Measurements from ENCODE around the gene ADARB2.

ADARB2 gene

DNA sequence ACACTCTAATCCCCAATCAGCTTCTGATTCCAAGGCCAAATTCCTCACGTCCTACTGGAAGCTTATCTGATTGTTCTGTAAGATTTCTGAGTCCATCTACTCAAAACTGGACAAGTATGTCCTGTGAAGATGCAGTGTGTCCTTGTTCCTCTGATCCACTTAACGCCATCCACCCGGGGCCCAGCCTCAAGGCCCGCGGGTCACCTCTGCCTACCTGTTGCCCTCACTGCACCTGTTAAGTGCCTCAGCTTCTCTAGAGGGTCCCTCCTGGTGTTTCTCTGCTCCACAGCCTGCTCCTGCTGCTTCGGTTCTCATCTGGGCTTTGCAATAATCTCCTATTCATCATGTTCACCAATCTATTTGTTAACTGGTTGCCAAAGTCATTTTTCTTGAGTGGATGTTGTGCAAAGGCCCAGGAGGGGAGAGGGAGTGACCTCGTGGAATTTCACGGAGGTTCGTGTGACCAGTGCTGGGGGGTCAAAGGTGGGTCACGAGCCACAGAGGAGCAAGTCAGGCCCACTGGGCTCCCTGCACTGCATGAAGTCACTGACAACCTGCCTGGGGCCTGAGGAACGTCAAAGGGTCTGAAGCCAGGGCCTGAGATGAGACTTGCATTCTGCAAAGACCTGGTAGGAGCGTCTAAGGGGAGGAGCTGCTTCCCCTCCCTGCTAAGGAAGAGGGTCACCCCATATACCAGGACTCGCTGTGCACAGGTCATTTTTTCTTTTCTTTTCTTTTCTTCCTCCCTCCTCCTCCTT, 343.0 kb downstream of the ADARB2 start:
- no peak for DNase-seq (ENCODE audit: low spot score)

DNA sequence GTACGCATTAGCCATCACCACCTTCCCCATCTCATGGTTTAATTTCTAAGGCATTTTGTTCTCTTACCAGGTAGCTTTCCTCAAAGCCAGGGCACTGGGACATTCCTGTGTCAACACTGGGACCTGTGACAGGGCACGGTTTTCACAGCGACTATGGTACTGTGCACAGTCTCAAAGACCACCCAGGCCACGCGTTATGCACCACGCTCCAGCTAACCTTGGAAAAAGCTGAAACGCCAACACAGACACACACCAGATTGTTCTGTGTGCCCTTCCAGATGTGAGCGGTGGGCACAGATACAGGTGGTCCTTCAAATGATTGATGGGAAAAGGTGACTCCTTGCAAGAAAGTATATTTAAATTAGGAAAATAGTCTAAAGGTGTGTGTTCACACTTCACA, 343.8 kb downstream of the ADARB2 start:
- no peak for DNase-seq (ENCODE audit: low spot score)

DNA sequence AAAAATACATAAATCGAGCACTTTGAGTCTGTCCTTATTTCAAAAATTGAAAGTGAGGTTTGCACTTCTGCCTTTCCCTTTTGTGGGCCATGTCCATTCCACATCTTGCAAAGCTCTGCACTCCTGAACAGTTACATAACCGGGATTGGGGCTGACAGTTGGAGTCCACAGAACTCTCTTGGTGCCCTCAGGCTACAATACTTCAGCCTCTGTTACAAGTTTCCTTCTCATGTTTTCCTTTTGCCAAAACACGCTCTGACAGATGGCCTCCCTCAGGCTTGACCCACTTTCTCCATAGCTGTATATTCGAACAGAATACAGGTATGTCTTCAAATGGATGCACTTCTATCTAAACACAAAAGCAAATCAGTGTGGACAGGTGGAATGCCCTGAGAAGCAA, 345.2 kb downstream of the ADARB2 start:
- DNase-seq (ENCODE audit: low spot score) = no peak

DNA sequence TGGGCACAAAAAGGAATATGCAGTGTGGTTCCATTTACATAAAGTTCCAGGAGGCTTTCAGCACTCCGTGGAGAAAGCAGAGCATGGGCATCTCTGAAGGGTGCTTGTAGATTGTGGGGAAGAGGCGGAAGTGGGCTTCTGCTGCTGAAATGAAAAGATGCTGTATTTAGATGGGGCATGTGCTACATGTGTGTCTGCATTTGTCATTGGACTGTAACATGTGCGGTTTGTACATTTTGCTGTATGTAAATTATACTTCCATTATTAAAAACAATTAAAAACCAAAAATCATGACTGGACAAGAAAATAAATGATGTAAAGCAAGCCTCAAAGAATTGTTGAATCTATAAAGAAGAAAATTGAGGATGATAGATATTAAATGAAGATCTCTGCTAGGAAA, 347.1 kb downstream of the ADARB2 start:
- no peak for DNase-seq (ENCODE audit: low spot score)

DNA sequence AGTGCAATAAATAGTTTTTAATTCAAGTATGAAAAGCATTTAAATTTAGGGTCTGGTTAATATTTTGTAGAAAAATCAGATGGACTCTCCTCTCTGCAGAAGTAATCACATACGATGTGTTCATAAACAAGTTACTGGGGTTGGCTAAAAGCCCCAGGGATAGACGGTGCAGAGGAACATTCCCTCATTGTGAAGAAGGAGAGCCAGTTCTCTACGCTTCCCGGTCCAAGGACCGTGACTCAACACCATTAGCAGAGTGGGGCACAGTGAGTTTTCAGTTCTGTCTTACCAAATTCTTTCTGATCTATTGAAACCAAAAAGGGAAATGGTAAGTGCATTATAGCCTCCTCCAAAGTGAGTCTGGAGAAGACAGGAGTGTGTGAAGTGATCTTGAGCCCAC, 353.3 kb downstream of the ADARB2 start:
- DNase-seq (ENCODE audit: low spot score) = no peak

DNA sequence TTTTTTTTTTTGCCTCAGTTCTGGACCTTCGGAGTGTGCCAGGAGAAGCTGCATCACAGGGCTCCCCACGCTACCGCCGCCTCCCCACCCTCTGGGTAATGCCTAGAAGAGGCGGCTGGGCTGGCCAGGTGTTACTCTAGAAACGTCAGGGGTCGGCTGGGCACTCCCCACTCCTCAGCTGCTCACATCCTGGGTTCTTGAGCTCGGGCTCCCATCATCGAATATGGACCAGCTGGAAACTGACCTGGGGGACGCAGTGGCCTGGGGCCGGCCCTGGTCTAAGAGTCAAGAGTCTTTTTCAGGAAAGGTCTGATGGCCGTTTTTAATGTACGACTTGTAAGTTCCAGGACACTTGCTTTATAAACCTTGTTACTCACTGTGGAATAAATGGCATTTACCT, 354.6 kb downstream of the ADARB2 start:
- DNase-seq (ENCODE audit: low spot score) = no peak

DNA sequence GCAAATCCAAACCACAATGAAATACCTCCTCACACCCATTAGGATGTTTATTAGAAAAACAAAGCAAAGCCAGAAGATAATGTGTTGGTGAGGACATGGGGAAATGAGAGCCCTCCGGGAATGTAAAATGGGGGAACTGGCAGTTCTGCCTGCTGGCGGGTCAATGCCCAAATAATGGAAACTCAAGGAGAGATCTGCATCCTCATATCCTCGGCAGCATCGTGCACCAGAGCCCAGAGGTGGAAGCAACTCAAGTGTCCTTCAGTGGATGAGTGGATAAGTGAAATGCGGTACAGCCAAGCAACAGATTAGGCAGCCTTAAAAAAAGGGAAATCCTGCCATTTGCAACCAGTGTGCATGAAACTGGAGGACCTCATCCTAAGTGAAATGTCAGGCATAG, 356.0 kb downstream of the ADARB2 start:
- DNase-seq (ENCODE audit: low spot score) = no peak

DNA sequence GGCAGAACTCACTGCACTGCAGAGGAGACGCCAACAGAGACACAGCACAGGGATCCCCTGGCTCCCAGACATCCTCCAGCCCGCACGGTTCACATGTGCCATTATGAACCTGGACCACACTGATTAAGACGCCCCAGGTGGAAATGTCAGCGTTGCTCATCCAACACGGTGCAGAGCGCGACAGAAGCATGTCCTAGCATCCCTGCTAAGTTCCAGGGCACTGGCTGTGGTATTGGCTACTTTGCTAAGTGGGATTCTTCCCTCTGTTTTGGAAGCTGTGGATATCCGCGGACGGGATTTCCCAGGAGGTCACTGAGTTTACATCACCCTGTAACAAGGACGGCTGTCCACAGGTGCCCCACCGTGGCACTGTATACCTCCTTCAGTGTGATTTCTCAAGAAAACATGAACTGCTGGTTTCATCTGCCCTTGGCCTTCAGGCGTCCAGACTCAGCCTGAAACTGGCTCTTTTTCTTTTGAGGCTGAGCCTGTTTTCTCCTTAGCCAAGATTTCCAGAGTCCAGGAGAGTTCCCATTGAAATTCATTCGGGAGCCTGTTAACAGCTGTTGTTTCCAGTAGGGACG, 357.1 kb downstream of the ADARB2 start:
- no peak for DNase-seq (ENCODE audit: low spot score)

DNA sequence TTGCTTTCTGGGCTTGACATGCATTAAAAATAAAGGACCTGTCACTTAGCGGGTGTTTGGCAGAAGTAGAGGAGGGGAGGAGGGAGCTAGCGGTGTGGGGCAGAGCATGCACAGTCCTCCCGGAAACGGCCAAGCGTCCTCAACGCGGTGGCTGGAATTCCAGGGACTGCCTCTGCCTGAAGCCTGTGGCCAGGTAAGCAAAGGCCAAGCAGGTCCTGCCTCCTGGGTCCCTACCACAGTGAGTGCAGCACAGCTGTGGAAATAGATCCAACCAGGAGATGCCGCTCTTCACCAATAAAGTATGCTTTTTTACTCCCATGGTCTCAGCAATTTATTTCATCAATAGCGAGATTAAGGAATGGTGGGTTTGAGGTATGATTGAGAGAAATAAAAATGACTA, 357.7 kb downstream of the ADARB2 start:
- DNase-seq (ENCODE audit: low spot score) = no peak

DNA sequence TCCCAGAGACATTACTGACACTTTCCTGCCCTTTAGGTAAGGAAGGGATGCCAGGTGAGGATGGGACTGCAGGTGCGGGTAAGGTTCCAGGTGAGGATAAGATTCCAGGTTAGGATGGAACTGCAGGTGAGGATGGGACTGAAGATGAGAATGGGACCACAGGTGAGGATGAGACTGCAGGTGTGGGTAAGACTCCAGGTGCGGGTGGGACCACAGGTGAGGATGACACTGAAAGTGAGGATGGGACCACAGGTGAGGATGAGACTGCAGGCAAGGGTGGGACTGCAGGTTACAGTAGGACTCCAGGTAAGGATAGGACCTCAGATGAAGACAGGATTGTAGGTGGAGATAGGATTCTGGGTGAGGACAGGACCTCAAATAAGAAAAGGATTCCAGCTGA, 358.9 kb downstream of the ADARB2 start:
- no peak for DNase-seq (ENCODE audit: low spot score)

DNA sequence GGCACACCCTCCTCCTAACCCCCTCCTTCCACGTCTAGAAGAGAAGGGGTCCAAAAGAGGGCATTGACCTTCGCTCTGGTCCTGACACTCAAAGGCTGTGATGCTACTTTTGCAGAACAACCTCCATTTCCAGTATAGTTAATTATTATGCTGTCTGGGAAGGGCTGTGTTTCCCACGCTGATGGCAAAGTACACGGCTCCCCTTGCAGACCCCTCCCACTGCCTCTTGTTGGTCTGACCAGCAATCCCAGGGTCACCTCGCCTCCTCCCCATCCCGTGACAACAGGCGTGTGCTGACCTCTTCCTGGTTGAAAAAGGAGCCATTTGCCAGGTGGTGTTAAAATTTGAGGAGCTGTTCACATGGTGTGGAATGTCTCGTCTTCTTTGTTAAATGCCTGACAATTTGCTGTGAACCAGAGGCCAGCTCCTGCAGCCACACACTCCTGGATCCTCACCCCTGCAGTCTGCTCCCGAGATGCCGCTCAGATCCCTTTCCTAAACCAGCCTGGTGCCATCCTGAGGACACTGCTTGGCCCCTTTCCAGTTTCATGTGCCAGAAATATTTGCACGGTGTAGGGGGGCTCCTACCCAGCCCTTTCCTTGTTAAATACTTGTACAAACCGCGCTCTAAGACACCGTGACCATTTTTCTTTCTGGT, 359.5 kb downstream of the ADARB2 start:
- DNase-seq (ENCODE audit: low spot score) = no peak

DNA sequence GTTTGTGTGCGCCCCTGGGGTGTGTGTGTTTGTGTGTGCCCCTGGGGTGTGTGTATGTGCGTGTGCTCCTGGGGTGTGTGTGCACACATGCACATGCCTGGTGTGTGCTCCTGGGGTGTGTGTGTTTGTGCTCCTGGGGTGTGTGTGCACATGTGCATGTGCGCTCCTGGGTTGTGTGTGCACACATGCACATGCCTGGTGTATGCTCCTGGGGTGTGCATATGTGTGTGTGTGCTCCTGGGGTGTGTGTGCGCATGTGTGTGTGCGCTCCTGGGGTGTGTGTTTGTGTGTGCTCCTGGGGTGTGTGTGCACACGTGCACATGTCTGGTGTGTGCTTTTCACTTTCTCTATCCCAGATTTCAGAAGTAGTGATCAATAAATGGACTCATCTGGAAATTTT, 360.1 kb downstream of the ADARB2 start:
- no peak for DNase-seq (ENCODE audit: low spot score)

DNA sequence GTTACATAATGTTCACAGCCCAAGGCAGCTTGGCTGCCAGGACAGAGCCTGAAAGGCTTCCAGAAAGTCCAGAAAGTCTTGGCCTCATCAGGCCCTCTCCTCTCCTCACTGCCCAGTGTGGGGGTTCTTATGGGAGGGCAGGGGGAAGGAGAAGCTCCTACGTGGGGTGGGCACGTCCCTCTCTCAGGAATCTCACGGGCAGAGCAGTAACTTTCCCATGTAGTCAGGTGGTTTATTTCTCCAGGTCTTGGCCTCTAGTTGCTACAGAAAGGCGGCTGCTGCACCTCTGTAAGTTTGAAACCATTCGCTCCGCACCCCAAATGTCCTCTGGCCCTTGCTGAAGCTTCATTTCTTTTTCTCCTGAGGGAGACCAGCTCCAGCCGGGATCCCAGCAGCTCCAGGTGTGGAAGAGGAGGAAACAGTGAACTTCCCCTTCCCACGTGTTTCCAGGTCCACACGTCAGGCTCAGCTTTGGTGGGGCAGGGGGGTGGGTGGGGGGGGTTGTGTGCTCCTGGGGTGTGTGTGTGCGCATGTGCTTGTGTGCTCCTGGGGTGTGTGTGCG, 360.9 kb downstream of the ADARB2 start:
- no peak for DNase-seq (ENCODE audit: low spot score)

DNA sequence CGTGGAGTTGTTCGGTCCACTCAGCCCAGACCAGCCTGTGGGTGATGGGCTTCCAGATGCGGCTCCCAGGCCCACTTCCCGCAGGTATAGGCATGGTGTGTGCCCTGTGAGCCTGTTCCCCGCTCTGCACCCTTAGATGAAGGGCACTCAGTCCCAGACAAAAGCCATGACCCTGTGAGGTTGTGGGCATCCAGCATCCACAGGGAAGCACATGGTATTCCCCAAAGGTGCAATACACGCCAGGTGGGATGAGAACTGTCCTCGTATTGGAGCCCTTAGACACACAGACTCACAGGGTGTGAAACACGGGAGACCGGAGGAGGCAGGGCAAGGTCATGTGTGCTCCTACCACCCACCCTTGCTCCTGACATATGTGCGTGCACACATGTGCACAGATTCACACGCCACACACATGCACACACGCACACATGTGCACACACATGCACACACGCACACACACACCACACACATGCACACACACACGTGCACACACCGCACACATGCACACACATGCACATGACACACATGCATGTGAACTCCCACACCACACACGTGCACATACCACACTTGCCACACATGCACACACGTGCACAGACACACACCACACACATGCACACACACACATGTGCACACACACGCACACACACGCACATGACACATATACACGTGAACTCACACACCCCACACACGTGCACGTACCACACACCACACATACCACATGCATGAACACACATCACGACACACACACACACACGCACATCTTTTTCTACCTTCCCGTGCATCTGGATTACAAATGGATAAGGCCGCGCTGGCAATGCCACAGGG, 361.8 kb downstream of the ADARB2 start:
- DNase-seq (ENCODE audit: low spot score) = no peak

DNA sequence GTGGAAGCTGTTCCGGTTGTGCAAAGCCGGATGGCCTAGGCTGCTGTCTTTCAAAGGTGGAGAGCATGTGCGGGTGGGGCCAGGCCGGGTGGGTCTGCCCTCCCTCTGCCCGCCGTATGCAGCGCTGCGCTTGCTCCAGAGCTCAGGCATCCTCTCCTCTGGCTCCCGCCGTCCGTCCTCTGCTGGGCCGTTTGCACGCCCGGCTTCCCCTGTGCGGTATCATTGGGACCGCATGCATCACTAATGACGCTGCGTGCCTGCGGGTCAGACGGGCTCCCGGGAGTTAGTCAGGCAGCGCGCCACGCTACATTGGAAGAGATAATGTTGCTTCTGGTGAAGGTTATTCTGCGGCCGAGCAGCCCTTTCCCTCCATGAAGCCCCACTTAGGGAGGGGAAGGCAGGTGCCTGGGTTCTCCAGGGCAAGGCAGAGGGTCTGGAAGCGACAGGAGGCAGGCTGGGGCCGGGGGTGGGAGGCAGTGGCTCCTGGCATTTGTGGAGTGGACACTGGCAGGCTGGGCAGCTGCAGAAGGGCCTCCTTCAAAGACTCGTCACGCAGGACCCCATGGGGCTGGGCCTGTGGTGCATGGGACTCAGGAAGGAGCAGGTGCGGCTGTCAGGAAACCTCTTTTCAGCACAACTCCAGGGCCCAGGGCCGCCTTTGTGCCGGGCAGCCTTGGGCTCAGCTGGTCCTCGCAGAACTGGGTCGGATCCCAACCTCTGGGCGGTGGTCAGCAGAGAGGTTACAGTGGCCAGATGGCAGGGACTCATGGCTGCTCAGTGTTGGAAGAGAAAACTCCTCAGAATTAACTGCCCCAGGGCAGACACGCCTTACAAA, 362.6 kb downstream of the ADARB2 start:
- no peak for DNase-seq (ENCODE audit: low spot score)

DNA sequence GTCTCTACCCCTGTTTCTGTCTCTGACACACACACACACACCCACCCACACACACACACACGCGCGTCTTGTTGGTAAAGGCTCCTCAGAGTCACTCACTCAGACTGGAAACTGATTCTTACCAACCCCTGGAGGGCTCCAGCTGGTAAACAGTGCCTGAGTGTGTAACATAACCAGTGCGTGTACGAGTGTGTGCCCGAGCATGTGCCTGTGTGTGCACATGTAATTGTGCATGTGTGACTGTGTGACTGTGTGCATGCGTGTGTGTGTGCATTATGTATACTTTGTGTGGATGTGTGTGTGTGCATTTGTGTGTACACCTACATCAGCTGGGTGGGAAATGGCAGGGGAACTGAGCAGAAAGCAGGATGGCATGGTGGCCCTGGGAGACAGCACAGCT, 364.0 kb downstream of the ADARB2 start:
- no peak for DNase-seq (ENCODE audit: low spot score)

DNA sequence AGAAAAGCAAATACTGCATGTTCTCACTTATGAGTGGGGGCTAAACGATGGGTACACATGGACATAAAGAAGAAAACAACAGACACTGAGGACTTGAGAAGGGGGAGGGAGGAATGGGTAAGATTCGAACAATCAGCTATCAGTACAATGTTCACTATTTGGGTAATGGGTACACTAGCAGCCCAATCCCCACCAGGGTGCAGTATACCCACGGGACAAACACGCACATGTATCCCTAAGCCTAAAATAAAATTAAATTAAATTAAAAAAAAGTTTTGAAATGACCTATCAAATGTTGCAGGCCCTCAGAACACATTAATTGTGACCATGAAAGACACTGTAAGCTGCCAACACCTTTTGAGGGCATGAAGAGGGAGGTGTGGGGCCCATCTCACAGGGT, 365.1 kb downstream of the ADARB2 start:
- DNase-seq (ENCODE audit: low spot score) = no peak

DNA sequence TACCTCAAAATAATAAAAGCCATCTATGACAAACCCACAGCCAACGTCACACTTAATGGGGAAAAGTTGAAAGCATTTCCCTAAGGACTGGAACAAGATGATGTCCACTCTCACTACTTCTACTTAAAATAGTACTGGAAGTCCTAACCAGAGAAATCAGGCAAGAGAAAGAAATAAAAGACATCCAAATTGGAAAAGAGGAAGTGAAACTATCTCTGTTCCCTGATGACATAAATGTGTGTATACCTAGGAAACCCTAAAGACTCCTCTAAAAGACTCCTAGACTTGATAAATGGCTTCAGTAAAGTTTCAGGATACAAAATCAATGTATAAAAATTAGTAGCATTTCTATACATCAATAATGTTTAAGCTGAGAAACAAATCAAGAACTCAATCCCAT, 367.0 kb downstream of the ADARB2 start:
- no peak for DNase-seq (ENCODE audit: low spot score)

DNA sequence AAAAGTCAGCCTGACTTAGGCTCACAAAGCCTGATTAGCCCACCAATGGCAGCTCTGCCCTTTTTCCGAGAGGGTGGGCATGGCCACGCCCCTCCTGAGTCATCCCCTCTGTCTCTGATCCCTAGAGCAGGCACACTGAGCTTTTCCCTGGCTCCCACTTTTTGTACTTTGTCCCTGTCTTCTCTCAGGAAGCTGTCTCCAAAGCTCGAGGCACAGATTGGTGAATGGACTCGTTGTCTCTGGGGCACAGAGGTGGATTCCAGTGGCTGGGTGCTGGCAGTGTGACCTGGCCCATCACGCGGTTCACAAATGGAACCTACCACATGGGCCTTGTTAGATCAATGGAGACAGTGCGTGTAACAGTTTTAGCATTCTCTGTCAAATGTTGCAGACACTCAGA, 367.7 kb downstream of the ADARB2 start:
- DNase-seq (ENCODE audit: low spot score) = no peak

DNA sequence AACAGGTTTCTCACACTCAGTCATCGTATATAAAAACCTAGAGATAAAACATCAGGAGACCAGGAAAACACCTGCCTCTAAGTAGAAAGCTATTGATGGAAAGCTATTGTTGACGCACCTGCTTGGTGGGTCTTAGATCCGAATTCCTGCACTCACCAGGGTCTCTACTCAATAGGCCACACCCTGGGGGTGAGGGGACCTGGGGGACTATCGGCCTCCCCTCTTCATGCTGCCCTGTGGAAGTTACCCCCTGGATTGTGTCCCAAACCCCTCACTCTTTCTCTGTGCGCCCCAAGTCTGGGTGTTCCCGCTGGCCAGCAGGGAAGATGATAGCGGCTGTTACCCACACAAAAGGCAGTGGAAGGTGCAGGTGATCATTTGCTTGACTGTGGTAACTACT, 368.1 kb downstream of the ADARB2 start:
- no peak for DNase-seq (ENCODE audit: low spot score)

DNA sequence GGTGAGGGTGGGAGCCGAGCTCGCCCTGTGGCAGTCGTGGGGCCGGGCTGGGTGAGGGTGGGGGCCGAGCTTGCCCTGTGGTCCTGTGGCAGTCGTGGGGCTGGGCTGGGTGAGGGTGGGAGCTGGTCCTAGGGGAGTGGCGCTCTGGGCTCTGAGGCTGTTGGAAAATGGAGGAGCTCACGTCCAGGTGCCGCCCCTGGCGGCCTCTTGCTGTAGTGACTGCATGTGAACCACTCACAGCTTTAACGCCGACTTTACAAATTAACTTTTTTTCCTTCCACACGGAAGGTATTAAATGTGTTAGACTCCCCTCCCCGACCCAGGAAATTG, 368.5 kb downstream of the ADARB2 start:
- peak; percentile 36 for DNase-seq (ENCODE audit: low spot score)

All from LoVo (cell line).